Measurements from ENCODE around the gene TRIM69. TPM values are rescaled to one million over a fixed set of nuclear protein-coding genes. Genes with fewer than 3 reads are reported as not detected.

TRIM69 gene
- total RNA-seq, result 7.0 and 8.9 TPM in 2 replicates

GRCh38 chr15:44736181-44736765 is at the start of gene TRIM69:
Gene TRIM69, plus strand, starts transcription at chr15:44736528. Its CDS starts 177 bp downstream, at chr15:44736705.

GRCh38 chr15:44711096-44711742 is 25.1 kb upstream of the TRIM69 start, which contains the start of the genes B2M and PATL2:
Gene B2M, plus strand, starts transcription at chr15:44711517. Its CDS starts 30 bp downstream, at chr15:44711547.
Gene PATL2, minus strand, starts transcription at chr15:44711323. Its CDS starts 34,833 bp downstream, at chr15:44676490.

Other genes with a start within 250 kb of the TRIM69 start
- 55.4 and 58.8 TPM in 2 replicates for gene EIF3J, start 199.4 kb upstream of the TRIM69 start, total RNA-seq
- gene SPG11, start 72.9 kb upstream of the TRIM69 start, total RNA-seq, result 86.3 and 94.7 TPM in 2 replicates
- 0.24 and 0.85 TPM in 2 replicates for gene PATL2, start 25.2 kb upstream of the TRIM69 start, total RNA-seq
- 1,508 and 1,525 TPM in 2 replicates for gene B2M, start 25.0 kb upstream of the TRIM69 start, total RNA-seq
- not detected in 2 replicates for gene TERB2, start 220.2 kb downstream of the TRIM69 start, total RNA-seq

Data from tracheal epithelial cell (primary cell).